Activated CD8-positive, alpha-beta memory T cell treated with anti-CD3 and anti-CD28 coated beads for 36 hours (primary cell): Measurements from ENCODE around the gene KRT84. TPM values are rescaled to one million over a fixed set of nuclear protein-coding genes. Genes with fewer than 3 reads are reported as not detected.
"Not testable (repeated sequence)": the region's sequence is repeated elsewhere in the genome, so short reads cannot be mapped to it uniquely, and the experiment has no call there.

Experiments
- CTCF ChIA-PET: fragments of 350-600 bp; sonication (Branson Sonifier 250); formaldehyde crosslinking; loops from one replicate; lab custom pipeline; 2021; ENCODE audit warnings: antibody characterized with exemption; lab: Charles Lee
- POLR2A ChIA-PET: fragments of 350-600 bp; sonication (Branson Sonifier 250); formaldehyde crosslinking; loops from one replicate; lab custom pipeline; 2021; ENCODE audit warnings: antibody characterized with exemption; lab: Charles Lee
- total RNA-seq, 2 experiments: library from RNA; stranded (reverse); gene quantifications; one replicate each; pipeline ENCODE4 v1.2.3, GENCODE V29; 2021

The KRT84 gene
- total RNA-seq, 2 experiments from 2014 or later: not detected

GRCh38 chr12:52414936-52415335, 29.5 kb upstream of the KRT84 start:
- ChIA-PET CTCF (no interaction called here), POLR2A (no interaction called here)

DNA sequence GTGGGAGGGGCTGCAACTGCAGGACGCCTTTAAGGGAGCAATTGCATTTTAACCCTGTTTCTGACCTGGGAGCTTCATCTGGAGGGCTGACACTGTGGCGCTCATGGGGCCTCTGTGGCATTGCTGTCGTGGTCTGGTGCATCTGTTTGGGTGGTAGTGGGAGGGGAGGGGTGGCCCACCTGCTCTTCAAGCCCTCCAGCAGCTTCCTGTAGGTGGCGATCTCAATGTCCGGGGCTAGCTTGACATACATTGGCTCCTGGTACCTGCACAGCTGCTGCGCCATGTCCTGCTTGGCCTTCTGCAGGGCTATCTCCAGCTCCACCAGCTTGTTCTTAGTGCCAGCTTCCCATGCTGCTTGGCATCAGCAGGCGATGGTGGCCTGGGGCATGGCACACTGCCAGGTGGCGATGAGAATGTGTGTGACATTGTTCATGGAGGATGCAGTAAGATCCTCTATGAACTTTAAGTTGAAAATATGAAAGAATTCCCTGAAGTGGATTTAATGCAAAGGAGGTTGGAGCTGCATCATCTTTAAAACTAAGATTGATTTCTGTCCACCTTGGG, 28.4 kb upstream of the KRT84 start:
- ChIA-PET POLR2A (interaction anchor here (0.7 kb wide), 1 partner anchor 542 kb away, joined by 6 read pairs; no protein-coding TSS in a partner anchor), CTCF (no interaction called here)

DNA sequence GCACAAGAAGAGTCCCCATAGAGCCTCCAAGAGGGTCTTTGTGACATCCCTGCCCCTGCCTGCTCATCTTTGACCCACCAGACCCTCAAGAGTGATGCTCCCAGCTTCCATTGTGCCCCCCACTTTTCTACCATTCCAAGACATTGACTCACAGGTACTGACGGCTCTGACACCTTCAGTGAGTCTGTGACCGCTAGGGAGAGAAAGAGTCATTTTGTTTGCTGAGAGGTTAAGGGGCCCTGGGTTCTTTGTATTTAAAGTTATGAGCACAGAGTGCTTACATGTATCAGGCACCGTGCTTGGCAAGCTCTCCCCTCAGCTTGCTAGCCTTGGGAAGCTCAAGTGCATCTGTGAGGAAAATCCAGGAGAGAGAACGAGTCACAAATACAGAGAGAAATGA, 27.8 kb upstream of the KRT84 start:
- CTCF ChIA-PET: no interaction called here
- POLR2A ChIA-PET: no interaction called here

DNA sequence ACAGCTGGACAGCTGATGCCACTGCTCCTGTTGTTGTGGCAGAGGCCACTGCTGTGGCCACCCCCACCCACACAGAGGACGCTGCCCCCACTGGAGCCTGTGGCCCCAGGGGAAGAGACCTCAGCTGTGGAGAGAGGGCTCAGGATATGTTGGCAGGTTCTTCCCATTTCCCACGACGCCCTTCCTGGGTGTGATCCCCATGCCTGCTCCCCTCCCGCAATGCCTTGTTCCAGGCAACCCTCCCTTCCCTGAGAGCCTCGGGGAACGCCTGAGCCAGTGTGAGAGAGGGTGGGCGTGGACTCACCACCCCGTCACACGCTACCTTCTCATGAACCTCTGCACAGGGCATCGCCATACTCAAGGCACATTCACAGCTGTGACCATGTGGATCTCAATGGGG, 26.4 kb upstream of the KRT84 start:
- CTCF ChIA-PET: no interaction called here
- POLR2A ChIA-PET: no interaction called here

DNA sequence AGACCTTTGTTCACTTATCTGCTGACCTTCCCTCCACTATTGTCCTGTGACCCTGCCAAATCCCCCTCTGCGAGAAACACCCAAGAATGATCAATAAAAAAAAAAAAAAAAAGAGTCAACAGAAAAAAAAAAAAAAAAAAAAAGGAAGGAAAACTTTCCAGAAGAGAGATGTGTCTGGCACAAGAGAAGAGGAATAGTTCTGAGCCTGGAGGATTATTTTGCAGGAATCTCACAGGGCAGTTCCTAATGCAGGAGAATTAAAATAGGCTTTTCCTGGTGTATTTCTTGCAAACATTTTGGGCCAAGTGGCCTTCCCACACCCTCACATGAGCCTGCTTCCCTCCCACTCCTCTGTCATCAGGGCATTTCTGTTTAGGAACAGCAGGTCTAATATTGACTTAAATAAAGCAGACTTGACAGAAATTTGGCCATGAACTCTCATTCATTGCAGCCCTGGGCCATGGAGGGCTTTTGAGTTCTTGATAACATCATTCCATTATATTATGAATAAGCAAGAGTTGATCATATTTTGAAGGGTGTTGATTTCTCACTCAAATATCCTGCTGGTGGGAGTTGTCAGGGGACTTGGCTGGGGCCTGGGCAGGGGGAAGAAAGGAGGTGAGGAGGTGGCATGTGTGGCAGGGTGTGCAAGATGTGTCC, 25.3 kb upstream of the KRT84 start:
- POLR2A ChIA-PET, CTCF ChIA-PET: not testable (repeated sequence)

- ChIA-PET POLR2A (no interaction called here), CTCF (no interaction called here)
Measured at GRCh38 chr12:52407918-52408317, 22.5 kb upstream of the KRT84 start.

- CTCF ChIA-PET: no interaction called here
Measured at GRCh38 chr12:52405922-52406385, 20.5 kb upstream of the KRT84 start, which contains the start of gene KRT82. KRT82 (minus strand) TSS chr12:52406335; CDS start chr12:52406277, 58 bp downstream.

DNA sequence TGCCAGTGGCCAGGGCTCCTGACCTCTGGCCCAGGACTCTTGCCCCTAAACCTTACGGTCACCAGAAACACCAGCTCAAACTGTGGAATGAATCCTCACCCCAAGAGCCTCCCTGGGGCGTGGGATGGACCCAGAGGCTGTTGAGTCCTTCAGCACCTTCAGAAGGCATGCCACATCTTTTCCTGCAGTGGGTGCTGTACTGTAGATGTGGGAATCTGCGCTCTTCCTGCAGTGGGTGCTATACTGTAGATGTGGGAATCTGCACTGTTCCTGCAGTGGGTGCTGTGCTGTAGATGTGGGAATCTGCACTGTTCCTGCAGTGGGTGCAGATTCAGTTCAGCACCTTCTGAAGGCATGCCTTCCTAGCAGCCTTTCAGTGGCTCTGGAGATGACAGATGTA, 19.5 kb upstream of the KRT84 start:
- POLR2A ChIA-PET: no interaction called here
- CTCF ChIA-PET: no interaction called here

More at GRCh38 chr12:52405922-52406385, 20.5 kb upstream of the KRT84 start, which contains the start of gene KRT82:
- POLR2A ChIA-PET: no interaction called here

- CTCF ChIA-PET: no interaction called here
- POLR2A ChIA-PET: no interaction called here
Measured at GRCh38 chr12:52403561-52403960, 18.1 kb upstream of the KRT84 start.

GRCh38 chr12:52402873-52403540, 17.6 kb upstream of the KRT84 start:
- POLR2A ChIA-PET: no interaction called here

GRCh38 chr12:52402377-52402776, 16.9 kb upstream of the KRT84 start:
- CTCF ChIA-PET: no interaction called here
- POLR2A ChIA-PET: no interaction called here

More at GRCh38 chr12:52402873-52403540, 17.6 kb upstream of the KRT84 start:
- CTCF ChIA-PET: no interaction called here

DNA sequence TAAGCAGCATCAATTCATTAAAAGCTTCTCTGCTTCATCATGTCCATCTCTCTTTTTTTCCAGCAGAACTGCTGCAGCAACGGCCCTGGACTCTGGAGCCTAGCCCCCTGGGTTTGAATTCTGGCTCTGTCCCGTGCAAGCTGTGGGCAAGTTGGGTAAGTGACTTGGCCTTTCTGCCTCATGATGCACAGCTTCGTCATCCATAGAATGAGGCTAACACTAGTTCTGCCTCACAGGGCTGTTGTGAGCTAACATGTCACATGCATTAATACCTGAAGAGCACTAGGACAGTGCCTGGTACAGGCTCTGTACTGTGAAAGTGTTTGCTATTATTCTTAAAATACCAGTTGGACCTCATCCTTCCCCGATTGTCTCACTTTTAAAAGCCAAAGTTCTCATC, 16.5 kb upstream of the KRT84 start:
- ChIA-PET POLR2A (no interaction called here), CTCF (no interaction called here)

DNA sequence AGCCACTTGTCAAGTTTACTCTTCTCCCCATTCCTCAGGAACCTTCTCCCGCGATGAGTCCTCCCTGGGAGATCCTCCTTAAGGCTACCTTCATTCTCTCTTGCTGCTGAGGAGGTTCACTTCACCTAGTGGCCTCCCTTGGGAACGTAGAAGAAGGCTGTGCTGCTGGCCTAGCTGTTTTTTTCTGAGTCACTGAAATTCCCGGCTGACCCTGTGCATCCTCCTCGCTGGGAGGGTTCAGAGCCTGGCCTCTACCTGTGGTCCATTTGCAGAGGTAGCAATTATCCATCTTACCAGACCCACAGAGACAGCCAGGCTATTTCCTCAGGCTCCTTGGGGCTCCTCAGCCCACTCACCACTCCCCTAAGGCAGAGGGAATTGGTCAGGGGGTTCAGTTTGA, 16.1 kb upstream of the KRT84 start:
- CTCF ChIA-PET: no interaction called here
- POLR2A ChIA-PET: interaction anchor here (0.5 kb wide), 1 partner anchor 641 kb away, joined by 3 read pairs; no protein-coding TSS in a partner anchor

DNA sequence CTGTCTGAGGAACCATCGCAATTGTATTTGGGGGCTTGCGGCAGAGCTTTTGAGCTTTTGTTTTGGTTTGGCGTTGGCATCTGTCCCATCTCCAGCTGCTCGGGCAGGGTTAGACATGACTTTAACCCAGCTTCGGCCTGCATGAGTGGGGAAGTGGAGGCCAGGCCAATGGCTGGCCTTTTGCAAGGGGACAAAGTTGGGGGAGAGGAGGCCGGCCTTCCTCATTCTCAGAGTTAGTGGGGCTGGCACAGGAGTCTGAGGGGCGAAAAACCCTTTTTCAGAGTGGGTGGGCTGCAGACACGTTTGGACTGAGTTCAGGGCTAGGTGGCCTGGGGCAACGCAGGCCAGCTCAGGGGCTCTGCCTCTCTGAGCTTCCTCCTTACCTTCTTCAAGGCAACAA, 15.5 kb upstream of the KRT84 start:
- POLR2A ChIA-PET: interaction anchor here (0.5 kb wide), 1 partner anchor 642 kb away, joined by 3 read pairs; no protein-coding TSS in a partner anchor
- CTCF ChIA-PET: no interaction called here

GRCh38 chr12:52399756-52400155, 14.3 kb upstream of the KRT84 start:
- CTCF ChIA-PET: interaction anchor here (1.9 kb wide), 1 partner anchor 480 kb away, joined by 6 read pairs; no protein-coding TSS in a partner anchor
- POLR2A ChIA-PET: no interaction called here

DNA sequence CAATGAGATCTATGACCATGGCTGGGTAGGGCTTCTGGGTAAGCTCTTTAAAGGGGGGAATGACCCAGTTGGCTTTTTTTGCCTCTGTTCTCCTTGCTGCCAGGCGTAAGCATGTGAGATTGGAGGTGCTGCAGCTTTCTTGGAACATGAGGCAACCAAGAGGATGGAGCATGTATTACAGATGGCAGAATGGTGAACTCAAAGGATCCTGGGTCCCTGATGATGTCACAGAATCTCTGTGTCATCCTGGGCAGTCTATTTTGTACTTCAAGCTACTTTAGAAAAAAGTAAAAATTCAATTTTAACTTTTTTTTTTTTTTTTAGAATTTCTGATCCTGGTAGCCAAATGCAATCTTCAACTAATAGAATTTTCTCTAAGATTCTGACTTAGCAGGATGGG, 12.7 kb upstream of the KRT84 start:
- ChIA-PET POLR2A (no interaction called here), CTCF (interaction anchor here (0.5 to 1.9 kb wide), 3 partner anchors 73 to 481 kb away, joined by 3 to 6 read pairs (median 3); no protein-coding TSS in a partner anchor)

GRCh38 chr12:52396656-52397055, 11.2 kb upstream of the KRT84 start:
- ChIA-PET CTCF (no interaction called here), POLR2A (no interaction called here)

- CTCF ChIA-PET: no interaction called here
- POLR2A ChIA-PET: no interaction called here
Measured at GRCh38 chr12:52395761-52396434, 10.4 kb upstream of the KRT84 start.

DNA sequence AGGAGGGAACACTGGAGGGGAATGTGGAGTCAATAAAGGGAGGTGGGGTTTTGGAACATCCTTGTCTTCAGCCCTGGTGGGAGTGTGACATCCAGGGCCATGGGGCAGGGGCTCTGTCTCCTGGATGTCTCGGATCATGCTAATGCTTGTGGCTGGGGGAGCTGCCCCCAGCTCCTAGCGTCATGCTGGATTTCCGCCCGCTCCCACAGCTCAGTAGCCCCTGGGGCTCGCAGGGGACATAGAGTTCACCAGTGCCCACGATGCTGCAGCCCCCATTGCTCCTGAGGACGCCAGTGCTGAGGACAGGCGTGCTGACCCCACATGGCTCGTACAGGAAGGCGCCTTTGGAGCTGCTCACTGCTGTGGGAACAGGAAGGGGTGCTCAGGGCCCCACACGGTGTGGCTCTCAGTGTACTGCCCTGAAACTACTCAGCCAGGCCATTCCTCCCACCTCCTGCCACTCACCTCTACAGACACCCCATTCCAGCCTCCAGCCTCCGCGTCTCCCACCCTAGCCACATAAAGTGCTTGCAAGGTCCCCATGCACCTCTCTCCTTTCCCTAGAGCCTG, 9.5 kb upstream of the KRT84 start:
- POLR2A ChIA-PET: no interaction called here
- CTCF ChIA-PET: no interaction called here
